GM18511 (cell line): ENCODE measurements around the gene SLC11A1.

Source experiments
- ATAC-seq: cut with Tn5 transposase; IDR thresholded peaks from one replicate; pipeline ENCODE4 v1.9.1; 2021; ENCODE audit warnings: mild to moderate bottlenecking, moderate library complexity; ENCODE audit not compliant: unreplicated experiment

Gene SLC11A1

DNA sequence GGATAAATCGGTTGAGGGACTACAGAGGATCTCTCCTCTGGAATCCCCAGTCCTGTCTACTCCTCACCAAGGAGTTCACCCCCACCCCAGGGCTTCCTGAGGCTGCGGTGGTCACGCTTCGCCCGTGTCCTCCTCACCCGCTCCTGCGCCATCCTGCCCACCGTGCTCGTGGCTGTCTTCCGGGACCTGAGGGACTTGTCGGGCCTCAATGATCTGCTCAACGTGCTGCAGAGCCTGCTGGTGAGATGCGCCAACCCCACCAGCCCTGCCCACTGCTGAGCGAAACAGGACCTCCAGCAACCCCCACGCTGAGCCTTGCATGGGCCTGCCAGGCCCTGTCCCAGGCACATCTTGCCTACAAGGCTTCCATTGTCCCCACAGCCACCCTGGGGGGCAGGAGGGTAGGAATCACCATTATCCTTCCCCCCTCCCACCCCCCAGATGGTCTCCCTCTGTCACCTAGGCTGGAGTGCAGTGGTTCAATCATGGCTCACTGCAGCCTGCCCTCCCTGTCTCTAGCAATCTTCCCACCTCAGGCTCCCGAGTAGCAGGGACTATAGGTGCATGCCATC lies 10.9 kb downstream of the SLC11A1 start:
- no peak for ATAC-seq

DNA sequence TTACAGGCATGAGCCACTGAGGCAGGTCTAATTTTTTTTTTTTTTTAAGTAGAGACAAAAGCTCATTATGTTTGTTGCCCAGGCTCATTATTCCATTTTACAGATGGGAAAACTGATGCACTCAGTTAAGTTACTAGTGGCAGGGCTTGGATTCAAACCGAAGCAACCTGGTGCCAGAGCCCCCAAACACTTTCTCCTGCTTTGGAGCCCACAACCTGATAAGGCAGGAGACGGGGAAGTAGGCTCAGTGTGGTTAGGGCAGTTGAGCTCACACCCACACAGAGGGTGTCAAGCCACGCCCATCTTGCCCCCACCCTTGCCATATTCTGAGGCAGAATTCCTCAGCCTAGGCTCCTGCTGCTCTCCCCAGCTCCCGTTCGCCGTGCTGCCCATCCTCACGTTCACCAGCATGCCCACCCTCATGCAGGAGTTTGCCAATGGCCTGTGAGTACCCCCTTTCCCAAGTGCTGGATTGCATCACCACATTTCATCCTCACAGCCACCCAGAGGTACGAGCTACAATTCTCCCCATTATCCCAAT lies 11.7 kb downstream of the SLC11A1 start:
- no peak for ATAC-seq

DNA sequence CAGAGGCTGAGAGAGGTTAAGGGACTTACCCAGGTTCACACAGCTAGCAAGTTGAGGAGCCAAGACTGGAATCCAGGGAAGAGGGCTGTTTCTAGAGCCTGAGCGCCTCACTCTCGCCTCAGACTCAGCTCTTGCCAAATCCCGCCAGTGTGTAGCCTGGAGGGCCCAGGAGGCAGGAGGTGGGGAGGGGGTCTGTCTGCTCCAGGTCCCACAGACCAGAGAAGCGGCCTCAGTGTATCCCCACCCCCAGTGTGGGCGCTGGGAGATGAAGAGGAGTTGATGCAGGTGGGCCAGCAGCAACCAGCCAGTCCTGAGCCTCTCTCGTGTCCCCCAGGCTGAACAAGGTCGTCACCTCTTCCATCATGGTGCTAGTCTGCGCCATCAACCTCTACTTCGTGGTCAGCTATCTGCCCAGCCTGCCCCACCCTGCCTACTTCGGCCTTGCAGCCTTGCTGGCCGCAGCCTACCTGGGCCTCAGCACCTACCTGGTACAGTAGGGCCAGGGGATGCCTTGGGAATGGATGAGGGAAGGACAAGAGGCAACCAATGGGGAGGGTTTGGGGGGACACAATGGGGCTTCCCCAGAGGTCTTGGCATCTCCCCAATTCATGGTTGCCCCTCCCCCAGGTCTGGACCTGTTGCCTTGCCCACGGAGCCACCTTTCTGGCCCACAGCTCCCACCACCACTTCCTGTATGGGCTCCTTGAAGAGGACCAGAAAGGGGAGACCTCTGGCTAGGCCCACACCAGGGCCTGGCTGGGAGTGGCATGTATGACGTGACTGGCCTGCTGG lies 12.4 kb downstream of the SLC11A1 start:
- no peak for ATAC-seq

DNA sequence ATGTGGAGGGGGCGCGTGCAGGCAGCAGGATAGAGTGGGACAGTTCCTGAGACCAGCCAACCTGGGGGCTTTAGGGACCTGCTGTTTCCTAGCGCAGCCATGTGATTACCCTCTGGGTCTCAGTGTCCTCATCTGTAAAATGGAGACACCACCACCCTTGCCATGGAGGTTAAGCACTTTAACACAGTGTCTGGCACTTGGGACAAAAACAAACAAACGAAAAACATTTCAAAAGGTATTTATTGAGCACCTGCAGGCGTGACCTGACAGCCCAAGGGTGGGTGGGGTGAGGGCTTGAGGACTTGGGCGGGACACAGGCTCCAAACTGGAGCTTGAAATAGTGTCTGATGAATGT lies 13.0 kb downstream of the SLC11A1 start:
- ATAC-seq: no peak

DNA sequence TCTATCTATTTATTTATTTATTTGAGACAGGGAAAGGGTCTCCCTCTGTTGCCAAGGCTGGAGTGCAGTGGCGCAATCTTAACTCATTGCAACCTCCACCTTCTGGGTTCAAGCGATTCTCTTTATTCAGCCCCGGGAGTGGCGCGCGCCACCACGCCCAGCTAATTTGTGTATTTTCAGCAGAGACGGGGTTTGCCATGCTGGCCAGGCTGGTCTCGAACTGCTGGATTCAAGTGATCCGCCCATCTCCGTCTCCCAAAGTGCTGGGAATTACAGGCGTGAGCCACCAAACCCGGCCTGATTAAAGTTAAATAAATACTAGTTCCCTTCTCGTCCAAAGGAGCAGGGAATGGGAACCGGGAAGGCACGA lies 13.4 kb downstream of the SLC11A1 start:
- ATAC-seq: no peak

DNA sequence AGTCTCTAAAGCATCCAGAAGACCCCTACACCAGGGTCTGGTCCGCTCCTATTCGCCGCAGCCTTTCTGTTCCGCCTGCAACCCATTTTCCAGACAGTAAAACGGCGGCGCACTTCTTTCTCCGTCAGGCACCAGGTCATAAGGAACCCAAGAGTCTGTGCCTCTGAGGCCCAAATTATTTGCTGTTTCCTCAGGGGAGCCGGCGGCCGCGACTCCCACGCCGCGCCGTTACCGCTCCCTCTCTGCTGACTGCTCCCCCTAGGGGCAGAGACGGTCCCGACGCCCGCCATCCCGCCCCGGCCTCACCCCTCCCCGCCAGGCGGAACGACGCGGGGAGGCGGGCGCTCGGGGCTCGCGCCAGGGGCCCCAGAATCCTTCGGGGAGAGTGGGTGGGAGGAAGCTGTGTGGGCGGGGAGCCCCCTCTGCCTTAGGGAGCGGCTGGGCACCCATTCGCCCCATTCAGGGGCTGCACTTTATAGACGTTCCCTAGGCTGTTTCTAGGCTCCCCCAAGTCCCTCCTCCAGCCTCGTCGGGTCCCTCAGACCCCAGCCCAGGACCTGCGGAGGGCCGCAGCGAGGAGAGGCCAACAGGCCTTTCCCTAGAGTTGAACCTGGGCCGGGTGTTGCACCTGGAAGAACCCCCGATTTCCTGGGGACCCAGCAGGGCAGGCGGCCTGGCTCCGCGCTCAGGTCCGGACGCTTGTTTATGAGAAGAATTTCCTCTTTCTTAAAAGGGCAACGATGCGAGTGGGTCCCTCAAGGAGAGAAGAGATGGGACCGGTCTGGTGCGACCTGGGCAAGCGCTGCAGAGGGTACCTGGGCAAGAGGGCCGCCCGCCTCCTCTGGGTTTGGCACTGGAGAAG lies 14.0 kb downstream of the SLC11A1 start:
- peak; percentile 42 for ATAC-seq

DNA sequence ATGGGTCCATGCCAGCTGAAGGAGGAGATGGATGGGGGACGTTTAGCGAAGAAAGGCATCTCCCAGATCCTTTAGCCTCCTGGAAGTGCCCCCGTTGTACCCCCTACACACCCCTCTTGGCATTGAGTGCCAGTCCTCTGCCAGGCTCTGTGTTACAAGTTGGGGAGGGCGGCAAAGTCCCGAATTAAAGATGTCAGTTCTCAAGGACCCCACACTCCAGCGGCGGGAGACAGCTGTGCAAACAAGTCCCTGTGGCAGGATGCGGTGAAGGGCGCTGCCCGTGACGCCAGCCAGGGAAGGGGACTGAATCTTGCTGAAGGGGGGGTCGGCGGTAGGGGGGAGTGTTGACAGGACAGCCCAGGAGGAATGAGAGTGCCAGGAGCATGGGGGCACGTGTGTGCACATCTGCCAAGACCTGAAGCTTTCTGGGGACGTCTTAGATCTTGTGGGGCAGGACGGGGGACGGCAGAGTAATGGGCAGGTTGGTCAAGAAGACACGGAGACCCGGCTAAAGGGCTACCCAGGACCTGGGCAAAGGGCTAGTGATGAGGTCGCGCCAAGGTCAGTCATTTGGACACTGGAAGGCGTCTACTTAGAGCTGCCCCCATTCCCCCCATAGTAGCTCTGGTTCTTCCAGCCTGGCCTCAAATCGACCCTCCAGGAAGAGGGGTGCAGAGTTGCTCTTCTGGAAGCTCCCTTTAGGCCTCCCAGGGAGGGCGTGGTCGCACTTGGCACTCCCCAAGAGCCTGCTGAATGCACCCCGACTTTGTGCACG lies 14.8 kb downstream of the SLC11A1 start:
- no peak for ATAC-seq

DNA sequence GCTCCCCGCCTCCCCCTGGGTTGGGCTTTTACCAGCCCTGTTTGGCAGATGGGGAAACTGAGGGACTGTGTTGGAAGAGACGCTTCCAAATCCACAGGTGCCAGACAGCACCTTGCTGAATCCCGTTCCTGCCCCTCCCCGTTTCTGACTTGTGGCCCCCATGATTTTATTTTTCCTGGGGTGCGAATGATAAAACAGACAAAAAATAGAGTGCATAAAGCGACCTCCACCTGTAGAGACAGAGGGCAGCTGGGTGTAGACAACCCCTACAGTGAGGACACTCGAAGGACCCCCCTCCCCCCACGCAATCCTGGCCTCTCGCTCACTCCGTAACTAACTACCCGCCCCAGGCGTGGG lies 15.4 kb downstream of the SLC11A1 start:
- no peak for ATAC-seq

DNA sequence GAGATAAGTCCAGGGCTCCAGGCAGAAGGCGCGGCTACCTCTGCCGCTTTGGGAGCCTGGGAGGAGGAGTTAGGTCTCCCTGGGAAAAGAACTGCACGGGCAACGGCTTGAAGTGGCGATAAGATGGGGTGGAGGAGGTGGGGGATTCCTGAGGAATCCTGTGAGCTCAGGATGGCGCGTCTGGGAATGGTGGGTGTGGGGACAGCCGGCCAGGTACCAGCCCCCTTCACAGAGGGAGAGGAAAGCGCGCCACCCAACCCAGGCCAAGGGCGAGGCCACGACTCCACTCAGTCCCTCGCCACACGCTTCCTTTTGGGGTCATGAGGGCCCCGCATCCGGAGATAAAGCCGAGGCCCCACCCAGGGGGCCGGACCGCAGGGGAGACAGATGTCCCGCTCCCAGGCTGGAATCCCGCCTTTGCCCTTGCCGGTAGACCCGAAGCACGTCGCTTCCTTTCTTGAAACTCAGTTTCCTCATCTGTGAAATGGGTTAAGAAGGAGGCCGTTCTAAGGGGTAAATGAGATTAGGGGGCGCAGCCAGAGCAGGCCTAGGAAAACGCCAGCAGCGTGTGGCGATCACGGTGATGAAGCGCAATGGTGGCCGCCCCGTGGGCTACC lies 15.9 kb downstream of the SLC11A1 start:
- ATAC-seq: peak; percentile 18

DNA sequence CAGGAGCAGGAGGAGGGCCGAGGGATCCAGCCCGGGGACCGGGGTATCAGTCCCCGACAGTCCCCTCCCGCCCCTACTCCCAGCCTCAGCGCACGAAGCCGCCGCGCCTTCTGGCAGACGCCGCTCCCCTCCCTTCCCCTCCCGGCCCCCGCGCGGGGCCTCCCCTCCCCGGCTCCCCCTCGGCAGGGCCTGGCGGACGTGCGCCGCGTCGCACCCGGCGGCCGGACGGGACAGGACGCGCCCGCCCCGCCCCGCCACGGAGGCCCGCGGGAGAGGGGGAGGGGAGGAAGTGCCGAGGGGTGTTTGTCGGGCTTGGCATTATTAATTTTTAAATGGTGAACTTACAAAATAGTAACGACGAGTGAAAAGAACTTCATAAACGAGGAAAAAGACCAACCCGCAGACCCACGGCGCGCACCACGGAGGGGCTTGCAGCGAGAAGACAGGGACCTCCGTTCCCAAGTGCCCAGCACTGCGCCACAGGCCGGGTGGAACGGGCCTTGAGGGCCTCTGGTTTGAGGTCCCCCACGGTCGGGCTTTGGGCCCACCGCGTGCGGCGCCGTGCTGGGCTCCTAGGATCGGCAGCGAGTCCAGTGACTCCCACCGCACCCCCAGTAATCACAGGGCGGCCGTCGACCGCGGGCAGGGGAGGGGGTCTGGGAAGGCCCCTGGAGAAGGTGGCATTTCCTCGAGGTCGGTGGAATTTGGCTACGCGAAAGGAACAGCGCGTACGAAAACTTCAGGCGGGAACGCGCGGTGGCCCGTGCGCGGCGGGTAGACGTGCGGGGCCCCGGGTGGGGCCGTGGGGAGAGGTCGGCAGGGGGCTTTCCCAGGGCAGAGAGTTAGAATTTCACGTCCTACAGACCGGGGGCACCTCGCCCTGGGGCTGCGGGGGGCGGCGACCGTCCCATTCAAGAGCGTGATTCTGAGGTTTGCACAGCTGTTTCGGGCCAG lies 16.6 kb downstream of the SLC11A1 start:
- ATAC-seq: peak; percentile 28

DNA sequence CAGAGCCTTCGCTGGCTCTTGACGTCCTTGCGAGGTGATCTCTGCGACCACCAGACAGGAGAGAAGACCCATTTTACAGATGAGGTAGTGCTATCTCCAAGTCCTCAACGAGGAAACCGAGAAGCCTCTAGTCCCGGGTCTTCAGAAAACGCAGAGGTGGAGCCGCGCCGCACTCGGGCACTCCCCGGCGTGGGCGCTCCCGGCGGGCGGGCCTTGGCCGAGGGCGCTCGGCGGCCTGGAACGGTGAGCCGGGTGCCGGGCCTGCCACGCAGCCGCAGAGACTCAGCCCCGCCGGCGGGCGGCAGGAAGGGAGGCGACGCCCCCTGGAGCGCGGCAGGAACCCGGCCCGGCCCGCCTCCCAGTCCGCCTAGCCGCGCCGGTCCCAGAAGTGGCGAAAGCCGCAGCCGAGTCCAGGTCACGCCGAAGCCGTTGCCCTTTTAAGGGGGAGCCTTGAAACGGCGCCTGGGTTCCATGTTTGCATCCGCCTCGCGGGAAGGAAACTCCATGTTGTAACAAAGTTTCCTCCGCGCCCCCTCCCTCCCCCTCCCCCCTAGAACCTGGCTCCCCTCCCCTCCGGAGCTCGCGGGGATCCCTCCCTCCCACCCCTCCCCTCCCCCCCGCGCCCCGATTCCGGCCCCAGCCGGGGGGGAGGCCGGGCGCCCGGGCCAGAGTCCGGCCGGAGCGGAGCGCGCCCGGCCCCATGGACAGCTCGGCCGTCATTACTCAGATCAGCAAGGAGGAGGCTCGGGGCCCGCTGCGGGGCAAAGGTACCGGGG lies 17.5 kb downstream of the SLC11A1 start, which contains the start of gene CTDSP1:
TSS of gene CTDSP1 (plus strand) at position 478 of the 776 bp plus-strand sequence. CDS start at position 701, 223 bp downstream.
- peak; percentile 41 for ATAC-seq

DNA sequence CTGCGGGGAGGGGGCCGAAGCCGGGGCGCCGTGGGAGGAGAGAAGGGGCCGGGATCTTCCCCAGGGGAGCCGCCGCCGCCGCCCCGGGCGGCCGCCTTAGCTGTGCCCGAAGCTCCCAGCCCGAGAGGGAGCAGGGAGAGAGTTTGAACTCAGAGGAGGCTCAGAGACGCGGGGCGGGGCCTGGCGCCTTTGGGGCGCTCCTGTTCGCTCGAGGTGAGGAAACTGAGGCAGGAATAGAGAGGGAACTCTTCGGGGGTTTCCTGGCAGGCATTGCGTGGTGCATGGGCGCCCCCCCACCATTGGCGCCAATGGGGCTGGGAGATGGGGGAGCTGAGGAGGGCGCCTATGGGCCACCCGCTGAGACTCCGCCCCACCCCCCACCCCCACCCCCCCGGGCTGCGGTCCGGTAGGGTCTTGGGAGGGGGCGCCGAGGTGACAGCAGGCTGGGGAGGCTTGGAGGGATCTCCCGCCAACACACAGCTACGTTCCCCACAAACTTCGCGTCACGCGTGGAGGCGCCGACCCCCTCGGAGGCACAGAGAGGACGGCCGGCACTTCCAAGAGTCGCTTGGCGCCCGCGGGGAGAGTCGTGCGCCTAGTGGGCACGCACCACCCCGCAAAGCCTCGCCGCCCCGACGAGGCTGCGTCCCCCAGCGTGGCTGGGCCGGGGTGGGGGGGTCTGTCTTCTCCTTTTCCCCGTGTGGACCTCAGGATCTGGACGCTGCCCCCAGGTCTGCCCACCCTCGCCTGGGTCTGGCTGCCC lies 18.3 kb downstream of the SLC11A1 start:
- no peak for ATAC-seq

DNA sequence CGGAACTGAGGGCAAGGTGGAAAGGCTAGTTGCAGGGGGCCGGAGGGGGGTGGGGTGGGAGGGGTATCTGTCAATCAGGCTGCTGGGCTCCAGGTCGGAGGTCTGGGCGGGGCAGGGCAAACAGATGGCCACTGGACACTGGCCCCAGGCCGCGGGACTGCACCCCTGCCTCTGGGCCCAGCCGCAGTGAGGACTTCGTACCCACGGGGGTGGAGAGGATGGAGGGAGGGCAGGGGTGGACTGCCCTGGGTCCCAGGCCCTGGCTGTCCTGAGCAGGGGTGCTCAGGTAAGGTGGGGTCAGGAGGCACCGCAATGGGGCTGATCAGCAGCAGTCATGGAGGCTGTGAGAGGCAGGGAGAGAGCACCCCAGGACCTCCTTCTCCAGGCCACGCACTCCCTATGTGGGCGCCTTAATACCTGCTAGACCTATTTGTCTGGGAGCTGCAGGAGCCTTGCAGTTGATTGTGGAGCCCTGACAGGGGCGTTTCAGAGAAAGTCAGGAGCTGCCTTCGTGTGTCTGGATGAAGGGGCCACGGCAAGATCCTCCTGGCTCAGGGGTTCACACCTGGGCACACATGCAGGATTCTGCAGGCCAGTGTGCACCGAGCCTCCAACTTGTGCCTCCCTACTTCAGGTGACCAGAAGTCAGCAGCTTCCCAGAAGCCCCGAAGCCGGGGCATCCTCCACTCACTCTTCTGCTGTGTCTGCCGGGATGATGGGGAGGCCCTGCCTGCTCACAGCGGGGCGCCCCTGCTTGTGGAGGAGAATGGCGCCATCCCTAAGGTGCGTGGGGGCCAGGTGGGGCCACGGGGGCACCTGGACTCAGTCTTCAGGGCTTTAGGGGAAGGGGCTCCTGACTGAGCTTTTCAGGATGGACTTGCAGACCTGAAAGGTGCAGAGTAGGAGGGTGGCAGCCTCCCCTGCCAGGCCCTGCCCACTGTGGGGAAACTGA lies 19.1 kb downstream of the SLC11A1 start:
- no peak for ATAC-seq

DNA sequence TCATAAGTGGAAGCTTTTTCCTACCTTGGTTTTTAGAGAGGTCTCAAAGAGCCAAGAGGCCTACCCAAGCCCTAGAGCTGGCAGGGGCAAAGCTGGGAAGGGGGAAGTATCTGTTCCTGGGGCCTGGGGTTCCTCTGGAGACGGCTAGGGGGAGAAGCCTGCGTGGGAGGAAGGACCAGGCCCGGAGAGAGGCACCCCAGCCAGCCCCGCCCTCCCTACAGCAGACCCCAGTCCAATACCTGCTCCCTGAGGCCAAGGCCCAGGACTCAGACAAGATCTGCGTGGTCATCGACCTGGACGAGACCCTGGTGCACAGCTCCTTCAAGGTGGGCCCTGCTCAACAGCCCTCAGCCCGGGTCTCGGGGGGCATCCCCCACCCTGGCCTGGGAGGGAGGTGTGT lies 19.8 kb downstream of the SLC11A1 start:
- no peak for ATAC-seq

DNA sequence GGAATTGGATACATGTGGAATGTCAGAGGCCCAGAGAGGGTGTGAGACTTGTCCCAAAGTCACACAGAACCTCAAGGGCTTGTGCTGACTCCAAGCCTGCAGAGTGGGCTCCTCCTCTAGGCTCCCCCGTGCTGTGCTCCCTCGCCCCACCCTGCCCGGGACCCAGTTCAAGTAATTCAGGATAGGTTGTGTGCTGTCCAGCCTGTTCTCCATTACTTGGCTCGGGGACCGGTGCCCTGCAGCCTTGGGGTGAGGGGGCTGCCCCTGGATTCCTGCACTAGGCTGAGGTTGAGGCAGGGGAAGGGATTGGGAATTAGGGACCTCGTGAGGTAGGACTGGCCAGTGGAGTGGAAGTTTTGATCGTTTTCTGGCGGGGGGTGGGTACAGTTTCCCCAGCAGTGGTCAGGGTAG lies 20.4 kb downstream of the SLC11A1 start:
- no peak for ATAC-seq

DNA sequence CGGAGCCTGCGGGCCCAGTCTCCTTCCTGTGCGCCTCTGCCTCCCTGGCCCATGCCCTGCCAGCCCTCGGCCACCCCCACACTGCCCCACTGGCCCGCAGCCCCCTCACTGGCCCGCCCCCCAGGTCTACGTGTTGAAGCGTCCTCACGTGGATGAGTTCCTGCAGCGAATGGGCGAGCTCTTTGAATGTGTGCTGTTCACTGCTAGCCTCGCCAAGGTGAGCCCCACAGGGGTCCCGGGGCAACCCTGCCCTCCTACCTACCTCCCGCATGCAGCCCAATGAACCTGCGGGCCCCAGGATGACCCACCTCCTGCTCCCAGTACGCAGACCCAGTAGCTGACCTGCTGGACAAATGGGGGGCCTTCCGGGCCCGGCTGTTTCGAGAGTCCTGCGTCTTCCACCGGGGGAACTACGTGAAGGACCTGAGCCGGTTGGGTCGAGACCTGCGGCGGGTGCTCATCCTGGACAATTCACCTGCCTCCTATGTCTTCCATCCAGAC lies 20.9 kb downstream of the SLC11A1 start:
- no peak for ATAC-seq
